CD8-positive, alpha-beta memory T cell (primary cell): Measurements from ENCODE around the gene LTBP1. TPM values are rescaled to one million over a fixed set of nuclear protein-coding genes. Genes with fewer than 3 reads are reported as not detected.
A peak's percentile ranks its signal among the peaks of the same experiment; 100 is the strongest.

ENCODE experiments used
- CTCF ChIA-PET: fragments of 350-600 bp; sonication (Branson Sonifier 250); formaldehyde crosslinking; loops from one replicate; lab custom pipeline; 2021; ENCODE audit warnings: antibody characterized with exemption; lab: Charles Lee
- POLR2A ChIA-PET: fragments of 350-600 bp; sonication (Branson Sonifier 250); formaldehyde crosslinking; loops from one replicate; lab custom pipeline; 2021; ENCODE audit warnings: antibody characterized with exemption; lab: Charles Lee
- DNase-seq, 5 donors: peaks; one replicate each; pipeline versions ENCODE4 v3.0.0 to v3.0.0-alpha.2; 2020 to 2022; ENCODE audit warnings: mixed read lengths in 1 of 5
- H3K27ac ChIP-seq: one replicate; pipeline ENCODE4 v1.7.0; 2013; ENCODE audit warnings: low read depth, mild to moderate bottlenecking, low read length, moderate library complexity
- H3K27me3 ChIP-seq: 2 replicates; pipeline ENCODE4 v1.7.0; 2013; ENCODE audit warnings: low read length, mild to moderate bottlenecking; ENCODE audit not compliant: insufficient read depth, poor library complexity, severe bottlenecking
- H3K36me3 ChIP-seq: 2 replicates; pipeline ENCODE4 v1.7.0; 2013; ENCODE audit warnings: mild to moderate bottlenecking, low read length, moderate library complexity; ENCODE audit not compliant: insufficient read depth
- H3K4me1 ChIP-seq: 2 replicates; pipeline ENCODE4 v1.7.0; 2013; ENCODE audit warnings: mild to moderate bottlenecking, low read length, moderate library complexity; ENCODE audit not compliant: insufficient read depth
- H3K4me3 ChIP-seq: 2 replicates; pipeline ENCODE4 v1.7.0; 2013; ENCODE audit warnings: mild to moderate bottlenecking, low read length
- H3K9me3 ChIP-seq: 2 replicates; pipeline ENCODE4 v1.7.0; 2013; ENCODE audit warnings: mild to moderate bottlenecking, low read length
- H3K27ac Mint-ChIP-seq, 8 donors: one replicate each; pipeline ENCODE4 v1.8.0; 2020 to 2021; ENCODE audit warnings: mixed read lengths in 8 of 8, mild to moderate bottlenecking in 6 of 8, inconsistent platforms in 3 of 8, moderate library complexity in 3 of 8
- H3K27me3 Mint-ChIP-seq, 2 donors: one replicate each; pipeline ENCODE4 v1.8.0; 2020 to 2021; ENCODE audit warnings: mixed read lengths in 2 of 2, mild to moderate bottlenecking in 1 of 2, moderate library complexity in 1 of 2
- H3K36me3 Mint-ChIP-seq, 3 donors: one replicate each; pipeline ENCODE4 v1.8.0; 2020 to 2021; ENCODE audit warnings: mixed read lengths in 3 of 3, inconsistent platforms in 1 of 3, mild to moderate bottlenecking in 1 of 3
- H3K4me1 Mint-ChIP-seq, 3 donors: one replicate each; pipeline ENCODE4 v1.8.0; 2020 to 2021; ENCODE audit warnings: mixed read lengths in 3 of 3, inconsistent platforms in 1 of 3, mild to moderate bottlenecking in 1 of 3
- H3K4me3 Mint-ChIP-seq, 7 donors: one replicate each; pipeline ENCODE4 v1.8.0; 2020 to 2021; ENCODE audit warnings: mixed read lengths in 7 of 7, mild to moderate bottlenecking in 6 of 7, moderate library complexity in 4 of 7, inconsistent platforms in 2 of 7
- H3K9me3 Mint-ChIP-seq, 5 donors: one replicate each; pipeline ENCODE4 v1.8.0; 2020 to 2022; ENCODE audit warnings: mixed read lengths in 5 of 5, mild to moderate bottlenecking in 3 of 5, moderate library complexity in 2 of 5, inconsistent platforms in 1 of 5
- polyA plus RNA-seq: library from polyadenylated mRNA; unstranded; fragments of 300-500 nt; fragmentation: Illumina TruSeq; gene quantifications from one replicate; pipeline ENCODE4 v1.2.3, GENCODE V29; 2021
- total RNA-seq, 2 experiments: library from RNA; stranded (reverse); gene quantifications; one replicate each; pipeline ENCODE4 v1.2.3, GENCODE V29; 2021

Gene LTBP1
- total and polyA plus RNA-seq, 3 experiments from 2014 or later, result not detected

DNA sequence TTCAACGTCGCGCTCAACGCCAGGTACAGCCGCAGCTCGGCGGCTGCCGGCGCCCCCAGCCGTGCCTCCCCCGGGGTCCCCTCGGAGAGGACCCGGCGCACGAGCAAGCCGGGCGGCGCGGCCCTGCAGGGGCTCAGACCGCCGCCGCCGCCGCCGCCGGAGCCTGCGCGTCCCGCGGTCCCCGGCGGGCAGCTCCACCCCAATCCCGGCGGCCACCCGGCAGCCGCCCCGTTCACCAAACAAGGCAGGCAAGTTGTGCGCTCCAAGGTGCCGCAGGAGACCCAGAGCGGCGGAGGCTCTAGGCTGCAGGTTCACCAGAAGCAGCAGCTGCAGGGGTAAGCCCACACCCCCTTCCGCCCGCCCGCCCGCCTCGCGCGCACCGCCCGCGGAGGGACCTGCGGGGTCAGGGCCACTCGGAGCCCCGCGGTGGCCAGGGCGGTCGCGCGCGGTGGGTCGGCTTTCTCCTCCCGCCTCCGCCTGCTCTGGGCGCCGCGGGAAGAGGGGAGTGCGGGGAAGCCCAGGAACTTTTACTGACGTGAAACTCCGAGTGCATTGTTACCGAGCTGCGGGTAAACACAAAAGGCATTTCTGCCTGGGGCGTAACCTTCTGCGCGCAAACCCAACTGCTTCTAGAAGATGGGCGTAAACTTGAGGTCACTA is 861 bp downstream of the LTBP1 start:
- Mint-ChIP-seq H3K27ac (no peak overlapping the region), H3K27me3 (peaks cover 13 to 57% of the 10 kb centered on the region in 2 donors), H3K9me3 (no peaks in the 10 kb centered on the region), H3K4me1 (peaks cover 4 to 12% (median 8%) of the 10 kb centered on the region in 3 donors), H3K4me3 (peak overlapping the region; percentile 52 to 87 (median 74)), H3K36me3 (peaks cover 0 to 3% (median 0%) of the 10 kb centered on the region in 3 donors)
- H3K4me1 ChIP-seq, result no peaks in the 10 kb centered on the region
- peaks cover 9% of the 10 kb centered on the region for H3K27me3 ChIP-seq
- peak in 3 of 5 donors; percentile 1 to 8 (median 4) for DNase-seq
- peak overlapping the region; percentile 24 for H3K27ac ChIP-seq
- no peaks in the 10 kb centered on the region for H3K9me3 ChIP-seq
- ChIA-PET CTCF (no interaction called here), POLR2A (no interaction called here)
- no peak overlapping the region for H3K4me3 ChIP-seq
- no peaks in the 10 kb centered on the region for H3K36me3 ChIP-seq

DNA sequence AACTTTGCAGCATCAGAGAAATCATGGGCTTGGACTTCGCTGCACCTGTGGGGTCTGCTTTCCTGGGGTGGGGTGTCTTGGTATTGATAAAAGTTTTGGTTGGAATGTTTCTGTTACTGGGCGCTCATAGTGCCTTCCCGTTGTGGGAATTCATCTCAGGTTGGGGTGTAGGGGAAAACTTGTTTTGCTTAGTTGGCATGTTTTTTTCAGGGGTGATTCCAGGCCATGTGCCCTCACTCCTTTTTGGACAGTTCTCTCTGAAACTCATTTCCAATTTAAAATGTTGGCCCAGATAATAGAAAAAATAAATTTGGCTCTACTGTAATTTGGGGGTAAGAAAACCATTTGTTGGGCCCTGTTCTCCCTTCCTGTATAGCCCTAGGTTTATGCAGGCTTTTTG is 1.5 kb downstream of the LTBP1 start:
- Histone ChIP-seq H3K9me3 (no peaks in the 10 kb centered on the region), H3K36me3 (no peaks in the 10 kb centered on the region), H3K27ac (peak overlapping the region; percentile 24), H3K27me3 (peaks cover 9% of the 10 kb centered on the region), H3K4me1 (no peaks in the 10 kb centered on the region), H3K4me3 (no peak overlapping the region)
- H3K4me1 Mint-ChIP-seq, result peaks cover 4 to 12% (median 8%) of the 10 kb centered on the region in 3 donors
- H3K27ac Mint-ChIP-seq, result peak overlapping the region in 3 of 8 donors; percentile 5 to 17 (median 14)
- H3K4me3 Mint-ChIP-seq, result peak overlapping the region; percentile 60 to 83 (median 74)
- CTCF ChIA-PET, result no interaction called here
- no peaks in the 10 kb centered on the region for H3K9me3 Mint-ChIP-seq
- H3K36me3 Mint-ChIP-seq, result peaks cover 0 to 3% (median 0%) of the 10 kb centered on the region in 3 donors
- DNase-seq, result no peak
- POLR2A ChIA-PET, result no interaction called here
- peaks cover 14 to 56% of the 10 kb centered on the region in 2 donors for H3K27me3 Mint-ChIP-seq

DNA sequence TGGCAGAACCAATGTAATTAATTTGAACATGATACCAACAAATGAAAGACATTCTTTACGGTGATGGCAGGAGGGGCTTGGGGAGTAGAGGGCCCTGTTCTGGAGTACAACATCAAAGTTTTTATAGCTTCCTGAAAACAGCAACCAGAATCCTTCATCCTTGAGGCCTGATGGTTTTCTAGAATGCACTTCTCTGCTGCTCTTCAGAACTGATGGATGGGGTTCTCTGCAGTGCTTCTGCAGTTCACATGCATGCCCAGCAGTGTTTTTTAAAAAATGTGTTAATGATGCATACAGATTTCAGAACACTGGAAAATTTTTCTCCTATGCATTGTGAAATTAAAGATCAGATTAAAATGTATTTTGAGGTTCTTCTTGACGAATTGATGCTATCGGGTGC is 2.5 kb downstream of the LTBP1 start:
- H3K9me3 ChIP-seq, result no peaks in the 10 kb centered on the region
- ChIA-PET CTCF (no interaction called here), POLR2A (no interaction called here)
- peaks cover 0 to 3% (median 0%) of the 10 kb centered on the region in 3 donors for H3K36me3 Mint-ChIP-seq
- peaks cover 9% of the 10 kb centered on the region for H3K27me3 ChIP-seq
- H3K36me3 ChIP-seq, result no peaks in the 10 kb centered on the region
- H3K9me3 Mint-ChIP-seq, result no peaks in the 10 kb centered on the region
- H3K4me1 ChIP-seq, result no peaks in the 10 kb centered on the region
- DNase-seq, result no peak
- H3K4me3 ChIP-seq, result no peak overlapping the region
- no peak overlapping the region for H3K27ac ChIP-seq
- H3K4me3 Mint-ChIP-seq, result peak overlapping the region in 3 of 7 donors; percentile 32 to 83 (median 60)
- peaks cover 4 to 12% (median 8%) of the 10 kb centered on the region in 3 donors for H3K4me1 Mint-ChIP-seq
- H3K27ac Mint-ChIP-seq, result no peak overlapping the region
- H3K27me3 Mint-ChIP-seq, result peaks cover 14 to 56% of the 10 kb centered on the region in 2 donors

DNA sequence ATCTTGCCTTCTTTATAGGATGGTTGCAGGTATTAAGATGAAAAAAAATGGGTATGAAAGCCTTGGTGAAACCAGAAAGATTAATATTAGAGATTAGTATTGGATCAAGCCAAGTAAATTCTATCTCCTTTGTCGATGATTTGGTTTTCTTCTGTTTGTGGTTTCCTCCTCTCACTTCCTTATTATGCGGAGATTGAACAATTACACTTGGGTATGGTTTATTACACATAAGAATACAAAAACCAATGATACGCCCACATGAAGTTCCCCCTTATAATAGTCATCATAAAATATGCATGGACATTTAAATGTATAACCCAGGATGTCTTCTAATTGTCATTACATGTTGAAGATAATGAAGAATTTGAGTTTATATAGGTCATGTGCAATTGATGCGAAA is 4.9 kb downstream of the LTBP1 start:
- DNase-seq, result no peak
- no peak overlapping the region for H3K4me3 ChIP-seq
- H3K36me3 ChIP-seq, result no peaks in the 10 kb centered on the region
- Mint-ChIP-seq H3K36me3 (no peaks in the 10 kb centered on the region), H3K27ac (no peak overlapping the region), H3K4me3 (no peak overlapping the region), H3K27me3 (peaks cover 14 to 55% of the 10 kb centered on the region in 2 donors), H3K4me1 (peaks cover 4 to 12% (median 8%) of the 10 kb centered on the region in 3 donors), H3K9me3 (no peaks in the 10 kb centered on the region)
- H3K27me3 ChIP-seq, result peaks cover 9% of the 10 kb centered on the region
- H3K9me3 ChIP-seq, result no peaks in the 10 kb centered on the region
- ChIA-PET POLR2A (no interaction called here), CTCF (no interaction called here)
- H3K4me1 ChIP-seq, result no peaks in the 10 kb centered on the region
- no peak overlapping the region for H3K27ac ChIP-seq

DNA sequence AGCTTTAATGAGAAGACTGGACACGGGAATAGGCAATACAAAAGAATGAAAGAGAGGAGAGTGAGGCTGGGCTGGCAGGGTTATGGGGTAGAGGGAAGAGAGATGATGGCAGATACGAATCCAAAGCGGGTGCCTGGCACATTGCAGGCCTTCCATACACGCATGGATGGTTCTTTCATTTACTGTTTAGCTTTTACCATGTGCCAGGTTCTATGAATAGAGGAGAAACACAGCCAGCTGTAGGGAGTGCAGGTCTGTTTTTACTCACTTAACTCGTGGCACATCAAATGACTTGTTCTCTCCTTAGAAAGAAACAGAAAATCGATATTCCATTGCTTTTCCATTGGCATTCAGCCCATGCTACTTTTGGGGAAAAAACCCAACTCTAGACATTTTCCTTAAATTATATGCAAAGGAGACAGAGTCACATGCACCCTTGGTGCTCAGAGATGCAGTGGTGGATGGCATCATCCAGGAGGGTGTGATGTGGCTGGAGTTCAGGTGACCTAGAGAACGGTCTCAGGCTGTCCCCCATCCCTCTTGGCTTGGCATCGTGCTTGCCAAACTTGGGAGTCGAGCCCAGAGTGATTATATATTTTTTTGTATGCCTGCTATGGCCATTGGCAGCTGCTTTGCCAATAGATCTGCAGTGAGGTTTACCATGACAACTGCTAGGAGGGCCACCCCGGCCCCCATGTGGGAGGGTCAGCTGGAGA is 6.2 kb downstream of the LTBP1 start:
- H3K9me3 Mint-ChIP-seq, result no peaks in the 10 kb centered on the region
- no peak overlapping the region for H3K27ac Mint-ChIP-seq
- Histone ChIP-seq H3K4me1 (no peaks in the 10 kb centered on the region), H3K9me3 (no peaks in the 10 kb centered on the region), H3K36me3 (no peaks in the 10 kb centered on the region), H3K4me3 (no peak overlapping the region), H3K27ac (no peak overlapping the region), H3K27me3 (peaks cover 9% of the 10 kb centered on the region)
- H3K27me3 Mint-ChIP-seq, result peaks cover 13 to 54% of the 10 kb centered on the region in 2 donors
- no peak for DNase-seq
- no peak overlapping the region for H3K4me3 Mint-ChIP-seq
- CTCF ChIA-PET, result no interaction called here
- peaks cover 4 to 11% (median 7%) of the 10 kb centered on the region in 3 donors for H3K4me1 Mint-ChIP-seq
- no peaks in the 10 kb centered on the region for H3K36me3 Mint-ChIP-seq
- POLR2A ChIA-PET, result no interaction called here

DNA sequence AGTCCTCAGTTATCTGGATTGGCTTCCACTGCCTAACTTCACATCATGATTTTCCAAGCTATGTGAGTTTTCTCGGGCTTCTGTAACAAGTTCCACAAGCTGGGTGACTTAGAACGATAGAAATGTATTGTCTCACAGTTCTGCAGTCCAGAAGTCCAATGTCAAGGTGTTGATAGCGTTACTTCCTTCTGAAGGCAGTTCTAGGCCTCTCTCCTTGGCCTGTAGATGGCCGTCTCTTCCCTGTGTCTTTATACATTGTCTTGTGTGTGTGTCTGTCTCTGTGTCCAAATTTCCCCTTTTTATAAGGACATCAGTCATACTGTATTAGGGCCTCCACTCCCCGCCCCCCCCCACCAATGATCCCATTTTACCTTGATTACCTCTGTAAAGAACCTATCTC is 7.5 kb downstream of the LTBP1 start:
- Mint-ChIP-seq H3K36me3 (no peaks in the 10 kb centered on the region), H3K27ac (no peak overlapping the region), H3K4me3 (no peak overlapping the region), H3K27me3 (peaks cover 2 to 42% of the 10 kb centered on the region in 2 donors), H3K9me3 (no peaks in the 10 kb centered on the region), H3K4me1 (peaks cover 0 to 5% (median 0%) of the 10 kb centered on the region in 3 donors)
- Histone ChIP-seq H3K27me3 (no peaks in the 10 kb centered on the region), H3K4me1 (no peaks in the 10 kb centered on the region), H3K4me3 (no peak overlapping the region), H3K36me3 (no peaks in the 10 kb centered on the region), H3K9me3 (no peaks in the 10 kb centered on the region), H3K27ac (no peak overlapping the region)
- ChIA-PET CTCF (no interaction called here), POLR2A (no interaction called here)
- no peak for DNase-seq

DNA sequence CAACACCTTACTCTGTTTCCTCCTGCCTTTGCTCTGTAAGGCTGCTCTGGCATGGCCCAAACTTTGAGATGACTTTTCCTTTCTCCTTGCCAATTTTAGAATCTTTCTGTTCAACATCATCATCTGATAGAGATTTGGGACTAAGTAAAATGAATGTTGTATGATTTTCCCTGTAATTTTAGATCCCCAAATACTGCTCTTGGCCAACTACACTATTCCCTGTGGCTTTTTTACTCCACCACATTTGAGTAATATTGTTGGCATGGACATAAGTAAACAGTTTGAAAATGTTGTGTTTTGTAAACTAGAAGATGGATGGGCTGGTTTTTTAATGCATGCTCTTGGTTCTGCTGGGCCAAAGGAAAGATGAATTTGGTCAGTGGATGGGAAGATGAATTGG is 12.1 kb downstream of the LTBP1 start:
- ChIA-PET CTCF (no interaction called here), POLR2A (no interaction called here)
- Histone ChIP-seq H3K27me3 (no peaks in the 10 kb centered on the region), H3K36me3 (no peaks in the 10 kb centered on the region), H3K4me1 (no peaks in the 10 kb centered on the region), H3K4me3 (no peak overlapping the region), H3K27ac (no peak overlapping the region), H3K9me3 (no peaks in the 10 kb centered on the region)
- H3K27me3 Mint-ChIP-seq, result peaks cover 4 to 21% of the 10 kb centered on the region in 2 donors
- H3K36me3 Mint-ChIP-seq, result no peaks in the 10 kb centered on the region
- no peaks in the 10 kb centered on the region for H3K9me3 Mint-ChIP-seq
- DNase-seq, result no peak
- no peak overlapping the region for H3K4me3 Mint-ChIP-seq
- no peak overlapping the region for H3K27ac Mint-ChIP-seq
- H3K4me1 Mint-ChIP-seq, result no peaks in the 10 kb centered on the region

DNA sequence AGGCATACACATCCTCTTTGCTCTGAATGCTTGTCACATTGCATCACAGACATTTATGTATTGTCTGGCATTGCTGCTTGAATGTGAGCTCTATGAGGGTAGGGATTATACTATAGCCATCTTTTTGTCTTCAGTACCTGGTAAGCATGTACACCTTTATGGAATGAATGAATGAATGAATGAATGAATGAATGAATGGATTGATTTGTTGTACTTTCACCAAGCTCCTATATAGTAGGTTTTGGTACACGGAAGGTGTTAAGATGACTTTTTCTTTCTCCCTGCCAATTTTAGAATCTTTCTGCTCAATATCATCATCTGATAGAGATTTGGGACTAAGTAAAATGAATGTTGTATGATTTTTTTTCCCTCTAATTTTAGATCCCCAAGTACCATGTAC is 13.5 kb downstream of the LTBP1 start:
- no peaks in the 10 kb centered on the region for H3K9me3 Mint-ChIP-seq
- Histone ChIP-seq H3K36me3 (no peaks in the 10 kb centered on the region), H3K27ac (no peak overlapping the region), H3K4me1 (no peaks in the 10 kb centered on the region), H3K9me3 (no peaks in the 10 kb centered on the region), H3K4me3 (no peak overlapping the region), H3K27me3 (no peaks in the 10 kb centered on the region)
- POLR2A ChIA-PET, result no interaction called here
- no peaks in the 10 kb centered on the region for H3K36me3 Mint-ChIP-seq
- no peaks in the 10 kb centered on the region for H3K4me1 Mint-ChIP-seq
- no peak overlapping the region for H3K27ac Mint-ChIP-seq
- peaks cover 6 to 15% of the 10 kb centered on the region in 2 donors for H3K27me3 Mint-ChIP-seq
- CTCF ChIA-PET, result no interaction called here
- no peak for DNase-seq
- H3K4me3 Mint-ChIP-seq, result no peak overlapping the region
